Upper lobe of right lung (tissue), 1 donor: Measurements from ENCODE around the gene TNFSF12. TPM values are rescaled to one million over a fixed set of nuclear protein-coding genes. Genes with fewer than 3 reads are reported as not detected.

Experiments used
- ATAC-seq: fragments of 200-7000 bp; cut with Tn5 transposase; one replicate; pipeline ENCODE4 v1.9.1; 2020; ENCODE audit warnings: mild to moderate bottlenecking, moderate library complexity
- DNase-seq: peaks from one replicate; pipeline ENCODE4 v3.0.0-alpha.2; 2020
- H3K27ac ChIP-seq: fragments of 200-600 bp; one replicate; pipeline ENCODE4 v1.8.0; 2022
- H3K27me3 ChIP-seq: fragments of 200-600 bp; one replicate; pipeline ENCODE4 v1.8.0; 2022; ENCODE audit warnings: mild to moderate bottlenecking
- H3K36me3 ChIP-seq: fragments of 200-600 bp; one replicate; pipeline ENCODE4 v1.8.0; 2022
- H3K4me1 ChIP-seq: fragments of 200-600 bp; one replicate; pipeline ENCODE4 v1.8.0; 2022
- H3K4me3 ChIP-seq: fragments of 200-600 bp; one replicate; pipeline ENCODE4 v1.8.0; 2022; ENCODE audit warnings: mild to moderate bottlenecking
- H3K9me3 ChIP-seq: fragments of 200-600 bp; one replicate; pipeline ENCODE4 v1.8.0; 2022
- CTCF ChIP-seq: fragments of 200-600 bp; IDR thresholded peaks from one replicate; pipeline ENCODE4 v1.8.0; 2022; ENCODE audit warnings: antibody characterized with exemption
- intact Hi-C: fragments of 100-400 bp; cut with DNase I; formaldehyde crosslinking; loops from one replicate; pipeline ENCODE4 v1.11.0; 2022
- total RNA-seq: library from RNA; stranded (reverse); fragmentation: NEBNext Ultra II Directional; extraction: Animal tissue kit (Norgen Biotek cat#: 25700); gene quantifications from one replicate; pipeline ENCODE4 v1.2.1, GENCODE V29; 2021
- donor health status: DM: no; HTN: yes; CAD: no; lungs with severe emphysema.

TNFSF12 gene
- total RNA-seq, 1 donor from 2014 or later: 75.7 TPM

- ATAC-seq: no peak
- Histone ChIP-seq H3K27me3 (no peaks in the 10 kb centered on the region), H3K36me3 (peaks cover 21% of the 10 kb centered on the region), H3K4me1 (peaks cover 52% of the 10 kb centered on the region), H3K9me3 (no peaks in the 10 kb centered on the region), H3K4me3 (peak overlapping the region; percentile 72), H3K27ac (peak overlapping the region; percentile 98)
- intact Hi-C loops: no loop called here
- DNase-seq: peak; percentile 74
- peak; percentile 12 for TF ChIP-seq CTCF
Observed at GRCh38 chr17:7582396-7583252, 33.8 kb downstream of the TNFSF12 start.

- peak; percentile 84 for ATAC-seq
- Histone ChIP-seq H3K36me3 (peaks cover 14% of the 10 kb centered on the region), H3K4me3 (peak within 1 kb of the TSS; percentile 72), H3K27me3 (no peaks in the 10 kb centered on the region), H3K9me3 (no peaks in the 10 kb centered on the region), H3K4me1 (peaks cover 43% of the 10 kb centered on the region), H3K27ac (peak within 1 kb of the TSS; percentile 98)
- peak; percentile 99 for DNase-seq
- no peak for TF ChIP-seq CTCF
- intact Hi-C loops: no loop called here
Observed at GRCh38 chr17:7583253-7584109, 34.6 kb downstream of the TNFSF12 start, which contains the start of gene MPDU1. TSS of gene MPDU1 (plus strand) at chr17:7583852. CDS start at chr17:7583863, 11 bp downstream.

- intact Hi-C loops: no loop called here
- H3K9me3 ChIP-seq: no peaks in the 10 kb centered on the region
- DNase-seq (no peak), ATAC-seq (no peak)
- no peak for TF ChIP-seq CTCF
- peaks cover 24% of the 10 kb centered on the region for H3K36me3 ChIP-seq
- H3K4me3 ChIP-seq: no peak overlapping the region
- H3K4me1 ChIP-seq: peaks cover 26% of the 10 kb centered on the region
- H3K27me3 ChIP-seq: no peaks in the 10 kb centered on the region
- no peak overlapping the region for H3K27ac ChIP-seq
Observed at GRCh38 chr17:7586673-7587419, 38.0 kb downstream of the TNFSF12 start.

DNA sequence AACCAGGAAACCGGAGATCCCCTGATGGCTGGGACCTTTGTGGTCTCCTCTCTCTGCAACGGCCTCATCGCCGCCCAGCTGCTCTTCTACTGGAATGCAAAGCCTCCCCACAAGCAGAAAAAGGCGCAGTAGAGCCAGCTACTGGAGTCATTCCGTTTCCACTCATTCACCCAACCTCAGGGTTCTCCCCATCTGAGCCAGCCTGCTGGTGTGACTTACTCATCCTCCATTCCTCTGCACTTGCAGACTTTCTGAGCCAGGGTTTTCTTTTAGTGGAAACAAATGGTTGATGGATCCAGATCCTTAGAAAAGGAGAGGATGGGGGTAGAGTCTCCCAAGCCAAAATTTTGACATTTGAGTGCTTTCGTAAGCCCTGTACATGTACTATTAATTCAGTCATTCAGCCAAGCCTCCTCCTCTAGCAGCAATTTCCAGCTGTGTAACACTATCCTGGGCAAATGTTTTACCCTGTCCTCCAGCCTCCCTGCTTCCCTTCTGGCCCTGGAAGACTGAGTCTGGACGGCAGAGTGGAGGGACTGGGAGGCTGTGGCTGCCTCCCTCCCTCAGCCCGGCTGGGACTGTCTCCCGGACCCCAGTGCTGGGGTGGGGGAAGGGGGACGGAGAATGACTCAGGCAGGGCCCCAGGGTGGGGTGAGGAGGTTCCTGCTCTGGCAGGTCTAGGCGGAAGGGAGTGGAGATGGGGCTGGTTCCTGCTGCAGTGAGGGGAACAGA, 38.7 kb downstream of the TNFSF12 start:
- no peaks in the 10 kb centered on the region for H3K27me3 ChIP-seq
- DNase-seq (no peak), ATAC-seq (no peak)
- no peak for TF ChIP-seq CTCF
- intact Hi-C loops: no loop called here
- no peaks in the 10 kb centered on the region for H3K9me3 ChIP-seq
- H3K36me3 ChIP-seq: peaks cover 31% of the 10 kb centered on the region
- H3K4me3 ChIP-seq: no peak overlapping the region
- no peak overlapping the region for H3K27ac ChIP-seq
- H3K4me1 ChIP-seq: peaks cover 25% of the 10 kb centered on the region
